Measurements from ENCODE around the gene LAMP2. TPM values are rescaled to one million over a fixed set of nuclear protein-coding genes. Genes with fewer than 3 reads are reported as not detected.
"Not testable (repeated sequence)": the region's sequence is repeated elsewhere in the genome, so short reads cannot be mapped to it uniquely, and the experiment has no call there.

The LAMP2 gene
- total and polyA plus RNA-seq, 2 experiments from 2014 or later: 175 to 275 TPM

GRCh38 chrX:120512222-120512621, 43.1 kb upstream of the LAMP2 start:
- no peak overlapping the region for H3K4me3 ChIP-seq
- no peaks in the 10 kb centered on the region; the same call in 1 of the 2 replicates for H3K79me2 ChIP-seq (ENCODE audit: insufficient read depth)
- H3K9me2 ChIP-seq (ENCODE audit: insufficient read depth): no peaks in the 10 kb centered on the region
- no peak overlapping the region for H3K27ac ChIP-seq
- H3F3A ChIP-seq (ENCODE audit: insufficient read depth): peaks cover 18% of the 10 kb centered on the region
- H3K27me3 ChIP-seq (replicated peaks; ENCODE audit: insufficient read depth): no peaks in the 10 kb centered on the region
- no peak overlapping the region for H3K4me2 ChIP-seq (ENCODE audit: unreplicated experiment)
- H3K4me1 ChIP-seq (ENCODE audit: insufficient read depth): no peaks in the 10 kb centered on the region
- H4K20me1 ChIP-seq (ENCODE audit: insufficient read depth): no peaks in the 10 kb centered on the region
- in situ Hi-C loops (cut with MboI): no loop called here
- TF ChIP-seq EZH2phosphoT487 (IDR thresholded peaks at IDR 0.05; ENCODE audit: insufficient read depth, low read depth): no peak
- TF ChIP-seq EZH2 (IDR thresholded peaks at IDR 0.05; ENCODE audit: insufficient read depth, poor library complexity, severe bottlenecking): no peak
- 96 to 97% methylated on average over 3 of the region's 3 CpGs for WGBS, 2 experiments (ENCODE audit: low coverage in 1 of 2, low lambda C conversion rate in 2 of 2, missing lambda C conversion rate in 2 of 2)
- no peak overlapping the region for H3K9ac ChIP-seq
- no peaks in the 10 kb centered on the region; the same call in 1 of the 2 replicates for H3K36me3 ChIP-seq (ENCODE audit: low read depth)
- no peak for DNase-seq
- no peak overlapping the region for H2AFZ ChIP-seq
- no peaks in the 10 kb centered on the region for H3K9me3 ChIP-seq (ENCODE audit: low read depth)

GRCh38 chrX:120504569-120504968, 35.5 kb upstream of the LAMP2 start:
- in situ Hi-C loops (cut with MboI): no loop called here
- H3K9me3 ChIP-seq (ENCODE audit: low read depth): no peaks in the 10 kb centered on the region
- no peaks in the 10 kb centered on the region for H4K20me1 ChIP-seq (ENCODE audit: insufficient read depth)
- no peaks in the 10 kb centered on the region for H3K79me2 ChIP-seq (ENCODE audit: insufficient read depth)
- no peaks in the 10 kb centered on the region for H3K4me1 ChIP-seq (ENCODE audit: insufficient read depth)
- no peak overlapping the region for H2AFZ ChIP-seq
- no peak overlapping the region for H3K9ac ChIP-seq
- no peak for DNase-seq
- H3K4me2 ChIP-seq (ENCODE audit: unreplicated experiment): no peak overlapping the region
- peaks cover 18% of the 10 kb centered on the region for H3F3A ChIP-seq (ENCODE audit: insufficient read depth)
- no peak overlapping the region for H3K4me3 ChIP-seq
- no peaks in the 10 kb centered on the region for H3K9me2 ChIP-seq (ENCODE audit: insufficient read depth)
- TF ChIP-seq EZH2phosphoT487 (IDR thresholded peaks at IDR 0.05; ENCODE audit: insufficient read depth, low read depth) (no peak), EZH2 (IDR thresholded peaks at IDR 0.05; ENCODE audit: insufficient read depth, poor library complexity, severe bottlenecking) (no peak)
- H3K36me3 ChIP-seq (ENCODE audit: low read depth): no peaks in the 10 kb centered on the region
- 91 to 94% methylated on average over 1 of the region's 1 CpG for WGBS, 2 experiments (ENCODE audit: low coverage in 1 of 2, low lambda C conversion rate in 2 of 2, missing lambda C conversion rate in 2 of 2)
- H3K27me3 ChIP-seq (replicated peaks; ENCODE audit: insufficient read depth): no peaks in the 10 kb centered on the region
- peak overlapping the region; percentile 15; the same call in 1 of the 2 replicates for H3K27ac ChIP-seq

- H3K9me3 ChIP-seq (ENCODE audit: low read depth): no peaks in the 10 kb centered on the region
- WGBS, 2 experiments (ENCODE audit: low coverage in 1 of 2, low lambda C conversion rate in 2 of 2, missing lambda C conversion rate in 2 of 2): 61 to 63% methylated on average over 3 to 4 of the region's 4 CpGs
- no peaks in the 10 kb centered on the region for H3K4me1 ChIP-seq (ENCODE audit: insufficient read depth)
- in situ Hi-C loops (cut with MboI): no loop called here
- no peaks in the 10 kb centered on the region for H3K9me2 ChIP-seq (ENCODE audit: insufficient read depth)
- H3K9ac ChIP-seq: no peak overlapping the region
- H3K4me3 ChIP-seq: no peak overlapping the region
- no peaks in the 10 kb centered on the region for H3K79me2 ChIP-seq (ENCODE audit: insufficient read depth)
- no peaks in the 10 kb centered on the region for H3F3A ChIP-seq (ENCODE audit: insufficient read depth)
- no peak for TF ChIP-seq EZH2phosphoT487 (IDR thresholded peaks at IDR 0.05; ENCODE audit: insufficient read depth, low read depth)
- TF ChIP-seq EZH2 (IDR thresholded peaks at IDR 0.05; ENCODE audit: insufficient read depth, poor library complexity, severe bottlenecking): no peak
- H3K4me2 ChIP-seq (ENCODE audit: unreplicated experiment): no peak overlapping the region
- no peaks in the 10 kb centered on the region for H3K36me3 ChIP-seq (ENCODE audit: low read depth)
- H3K27ac ChIP-seq: no peak overlapping the region
- DNase-seq: peak; percentile 20
- H3K27me3 ChIP-seq (replicated peaks; ENCODE audit: insufficient read depth): no peaks in the 10 kb centered on the region
- H4K20me1 ChIP-seq (ENCODE audit: insufficient read depth): no peaks in the 10 kb centered on the region
- peak overlapping the region; percentile 53 for H2AFZ ChIP-seq
Observed at GRCh38 chrX:120499301-120500072, 30.4 kb upstream of the LAMP2 start.

GRCh38 chrX:120490119-120490518, 21.0 kb upstream of the LAMP2 start:
- DNase-seq; H4K20me1 ChIP-seq (ENCODE audit: insufficient read depth); H3K9ac ChIP-seq; H3F3A ChIP-seq (ENCODE audit: insufficient read depth); H3K27me3 ChIP-seq (replicated peaks; ENCODE audit: insufficient read depth); H3K9me3 ChIP-seq (ENCODE audit: low read depth); H3K4me3 ChIP-seq; H3K36me3 ChIP-seq (ENCODE audit: low read depth); in situ Hi-C loops (cut with MboI); H3K4me2 ChIP-seq (ENCODE audit: unreplicated experiment); H3K27ac ChIP-seq; H2AFZ ChIP-seq; H3K4me1 ChIP-seq (ENCODE audit: insufficient read depth); H3K9me2 ChIP-seq (ENCODE audit: insufficient read depth); H3K79me2 ChIP-seq (ENCODE audit: insufficient read depth): not testable (repeated sequence)
- 81% methylated on average over 2 of the region's 2 CpGs; no CpG with 5 or more reads in 1 of the 2 experiments for WGBS, 2 experiments (ENCODE audit: low coverage in 1 of 2, low lambda C conversion rate in 2 of 2, missing lambda C conversion rate in 2 of 2)
